IPS-15b (cell line): Measurements from ENCODE around the gene GRM8.
"Not testable (repeated sequence)": the region's sequence is repeated elsewhere in the genome, so short reads cannot be mapped to it uniquely, and the experiment has no call there.

ENCODE experiments used
- H3K27me3 ChIP-seq: one replicate; pipeline ENCODE4 v1.6.1; 2013; ENCODE audit warnings: low read length; ENCODE audit not compliant: control insufficient read depth, insufficient read depth
- H3K36me3 ChIP-seq: one replicate; pipeline ENCODE4 v1.6.1; 2013; ENCODE audit warnings: low read length; ENCODE audit not compliant: control insufficient read depth, insufficient read depth
- H3K4me1 ChIP-seq: one replicate; pipeline ENCODE4 v1.6.1; 2013; ENCODE audit warnings: mild to moderate bottlenecking, low read length; ENCODE audit not compliant: control insufficient read depth, insufficient read depth
- H3K4me3 ChIP-seq: one replicate; pipeline ENCODE4 v1.5.1; 2013; ENCODE audit warnings: low read depth, low read length
- H3K9ac ChIP-seq: one replicate; pipeline ENCODE4 v1.6.1; 2013; ENCODE audit warnings: low read depth, mild to moderate bottlenecking, low read length
- H3K9me3 ChIP-seq: one replicate; pipeline ENCODE4 v1.6.1; 2013; ENCODE audit warnings: mild to moderate bottlenecking, low read length; ENCODE audit not compliant: control insufficient read depth, insufficient read depth

GRM8 gene

DNA sequence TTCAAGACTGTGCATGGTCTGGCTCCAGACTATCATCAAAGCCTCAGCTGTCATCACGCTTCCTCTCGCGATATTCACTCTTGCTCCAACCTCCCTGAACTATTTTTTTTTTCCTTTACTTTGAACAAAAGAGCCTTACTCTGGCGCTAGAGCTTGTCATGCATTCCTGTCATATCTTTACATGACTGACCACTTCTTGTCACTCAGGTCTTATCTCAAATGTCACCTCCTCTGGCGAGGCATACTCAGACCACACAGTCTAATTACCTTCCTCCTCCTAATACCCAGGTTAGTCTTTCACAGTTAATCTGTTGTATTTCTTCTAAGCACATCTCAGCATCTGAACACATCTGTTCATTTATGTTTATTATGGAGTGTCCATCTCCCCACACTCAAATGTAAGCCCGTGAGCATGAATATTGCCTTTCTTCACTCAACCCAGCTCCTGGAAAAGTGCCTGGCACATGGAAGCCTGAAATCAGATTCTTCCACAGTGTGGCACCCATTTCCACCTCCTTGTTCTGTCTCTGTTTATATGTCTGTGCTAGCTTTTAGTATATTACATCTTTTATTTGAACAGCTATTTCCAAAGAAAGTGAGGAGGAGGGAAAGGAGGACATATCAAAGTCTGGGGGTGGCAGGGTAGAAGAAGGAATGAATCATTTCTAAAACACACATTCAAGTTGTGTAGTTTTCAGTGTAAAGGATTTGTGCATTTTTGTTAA, 351.5 kb downstream of the GRM8 start:
- not testable (repeated sequence) for H3K9ac ChIP-seq, H3K9me3 ChIP-seq, H3K4me1 ChIP-seq, H3K27me3 ChIP-seq, H3K4me3 ChIP-seq, H3K36me3 ChIP-seq

DNA sequence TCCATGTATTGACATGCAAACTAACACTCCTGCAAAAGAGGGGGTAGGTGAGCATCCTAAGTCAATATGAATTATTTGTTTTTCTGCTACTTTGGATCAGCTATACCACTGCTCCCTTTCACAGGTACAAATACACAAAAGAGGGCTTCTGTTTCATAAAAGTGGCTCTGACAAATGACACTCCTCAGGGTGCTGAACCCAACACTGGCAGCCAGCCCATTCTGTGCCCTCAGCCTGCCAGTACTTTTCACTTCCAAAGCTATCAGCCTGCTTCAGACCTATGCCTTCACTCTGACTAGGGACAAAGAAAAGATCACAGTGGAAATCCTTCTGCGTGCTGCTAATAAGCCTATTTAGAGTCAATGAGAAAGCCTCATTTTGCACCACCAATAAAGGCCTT, 364.8 kb downstream of the GRM8 start:
- not testable (repeated sequence) for H3K36me3 ChIP-seq

DNA sequence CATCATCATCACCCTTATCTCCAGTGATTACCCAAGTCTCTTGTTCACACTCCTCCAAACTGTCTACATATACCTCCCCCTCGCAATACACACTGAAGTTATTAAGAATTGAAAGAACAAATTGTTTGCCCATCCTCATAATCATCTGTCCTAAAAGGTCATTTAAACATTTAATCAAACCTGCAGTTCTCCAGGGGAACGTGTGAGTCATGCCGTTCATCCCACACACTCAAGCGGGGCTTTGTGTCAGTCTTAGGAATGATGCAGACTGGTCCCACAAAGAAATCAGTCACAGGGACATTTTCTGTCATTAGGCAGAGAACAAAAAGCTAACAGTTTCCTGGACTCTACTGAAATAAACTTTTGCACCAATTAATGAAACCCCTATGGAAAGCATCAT, 365.2 kb downstream of the GRM8 start:
- not testable (repeated sequence) for H3K9ac ChIP-seq, H3K4me1 ChIP-seq, H3K27me3 ChIP-seq, H3K9me3 ChIP-seq, H3K36me3 ChIP-seq, H3K4me3 ChIP-seq

More for the DNA sequence above, 364.8 kb downstream of the GRM8 start:
- not testable (repeated sequence) for H3K9me3 ChIP-seq, H3K9ac ChIP-seq, H3K4me1 ChIP-seq, H3K4me3 ChIP-seq, H3K27me3 ChIP-seq

GRCh38 chr7:126882730-126883129, 370.0 kb downstream of the GRM8 start:
- not testable (repeated sequence) for H3K36me3 ChIP-seq, H3K4me1 ChIP-seq, H3K9me3 ChIP-seq, H3K27me3 ChIP-seq, H3K9ac ChIP-seq, H3K4me3 ChIP-seq

DNA sequence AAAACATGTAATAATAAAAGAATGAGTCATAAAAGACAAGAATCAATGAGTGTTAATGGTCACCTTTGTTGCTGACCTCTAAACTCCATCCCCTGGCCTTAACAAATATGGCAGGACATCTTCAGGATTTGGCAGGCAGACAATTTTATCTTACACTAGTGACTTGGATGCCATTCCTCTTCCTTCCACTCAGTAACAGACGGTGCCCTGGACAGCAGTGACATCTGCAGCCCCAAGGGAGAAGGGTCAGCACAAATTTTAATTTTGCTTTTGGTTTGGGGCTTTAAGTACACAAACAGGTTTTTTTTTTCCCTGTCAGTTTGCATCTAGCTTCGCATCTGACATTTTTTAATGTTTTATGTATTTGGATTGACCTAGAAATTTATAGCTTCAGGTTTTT, 370.8 kb downstream of the GRM8 start:
- H3K9me3 ChIP-seq, H3K9ac ChIP-seq, H3K27me3 ChIP-seq, H3K4me3 ChIP-seq, H3K36me3 ChIP-seq, H3K4me1 ChIP-seq: not testable (repeated sequence)

DNA sequence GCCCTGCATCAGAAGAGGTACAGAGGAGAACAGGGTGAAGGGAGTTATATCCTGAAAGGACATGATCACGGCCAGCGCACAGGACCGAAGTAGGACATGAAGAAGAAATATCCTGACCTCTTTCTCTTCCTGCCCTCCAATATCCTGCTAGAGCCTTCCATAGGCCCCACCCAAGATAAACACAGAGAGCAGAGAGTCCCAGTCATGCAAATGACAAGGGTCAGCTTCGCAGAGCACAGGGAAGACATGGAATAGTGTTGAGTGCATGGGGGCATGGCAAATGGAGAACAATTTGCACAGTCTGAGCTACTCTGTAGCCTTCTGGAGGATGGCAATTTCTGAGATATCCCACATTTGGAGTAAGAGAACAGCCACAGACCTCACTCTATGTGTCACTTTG, 371.4 kb downstream of the GRM8 start:
- no peaks in the 10 kb centered on the region for H3K9me3 ChIP-seq
- H3K36me3 ChIP-seq = no peaks in the 10 kb centered on the region
- H3K4me3 ChIP-seq = no peak overlapping the region
- no peaks in the 10 kb centered on the region for H3K27me3 ChIP-seq
- H3K4me1 ChIP-seq = peaks cover 5% of the 10 kb centered on the region
- H3K9ac ChIP-seq = no peak overlapping the region

DNA sequence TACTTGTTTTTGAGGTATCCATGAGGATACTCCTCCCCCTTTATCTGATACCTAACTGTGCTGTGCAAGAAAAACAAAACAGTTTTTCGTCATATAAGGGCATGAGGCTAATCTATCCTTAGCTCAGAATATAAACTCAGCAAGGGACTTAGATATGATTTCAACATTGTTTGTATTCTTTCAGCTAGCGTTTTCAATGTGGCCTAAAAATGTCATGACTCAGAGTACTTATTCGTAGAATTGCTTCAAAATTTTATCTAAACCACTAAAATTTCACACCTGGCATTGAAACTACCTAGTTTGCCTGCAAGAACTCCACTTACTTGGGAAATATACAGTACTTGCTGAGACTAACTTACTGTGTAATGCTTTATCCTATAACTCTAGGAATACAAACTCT, 376.2 kb downstream of the GRM8 start:
- H3K27me3 ChIP-seq, H3K4me3 ChIP-seq: not testable (repeated sequence)

DNA sequence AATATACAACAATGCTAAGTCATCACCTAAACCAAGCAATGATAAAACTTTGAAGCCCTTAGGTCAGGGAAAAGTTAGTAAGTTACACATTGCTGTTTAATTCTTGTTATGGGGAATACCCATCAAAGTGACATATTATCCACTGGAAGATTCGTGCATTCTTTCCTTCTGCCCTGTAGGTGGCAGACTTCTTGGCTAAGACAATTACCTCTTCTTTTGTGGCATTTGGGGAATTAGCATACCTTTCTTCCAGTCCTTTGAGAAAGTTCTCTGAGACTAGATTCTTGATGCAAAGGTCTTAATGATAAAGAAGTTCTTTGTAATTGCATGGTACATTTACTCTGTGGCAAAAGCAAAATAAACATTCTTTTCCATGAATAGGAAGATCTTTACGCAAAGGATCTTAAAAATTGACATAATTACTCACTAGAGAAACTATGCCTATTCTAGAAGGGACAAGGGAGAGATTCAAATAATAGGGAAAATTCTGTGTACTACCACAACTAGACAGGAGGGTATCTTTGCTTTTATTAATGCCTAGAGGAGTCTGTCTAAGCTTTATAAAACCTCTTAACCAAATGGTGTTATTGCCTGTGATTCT, 395.9 kb downstream of the GRM8 start:
- no peaks in the 10 kb centered on the region for H3K9me3 ChIP-seq
- H3K4me3 ChIP-seq = no peak overlapping the region
- H3K36me3 ChIP-seq = no peaks in the 10 kb centered on the region
- no peak overlapping the region for H3K9ac ChIP-seq
- H3K4me1 ChIP-seq = peaks cover 5% of the 10 kb centered on the region
- H3K27me3 ChIP-seq = no peaks in the 10 kb centered on the region

More for the DNA sequence above, 376.2 kb downstream of the GRM8 start:
- H3K4me1 ChIP-seq, H3K9ac ChIP-seq, H3K36me3 ChIP-seq, H3K9me3 ChIP-seq: not testable (repeated sequence)

- no peaks in the 10 kb centered on the region for H3K9me3 ChIP-seq
- no peaks in the 10 kb centered on the region for H3K27me3 ChIP-seq
- H3K4me1 ChIP-seq = no peaks in the 10 kb centered on the region
- no peaks in the 10 kb centered on the region for H3K36me3 ChIP-seq
- H3K9ac ChIP-seq = no peak overlapping the region
- no peak overlapping the region for H3K4me3 ChIP-seq
These were observed 407.4 kb downstream of the GRM8 start for GRCh38 chr7:126845331-126845730.

DNA sequence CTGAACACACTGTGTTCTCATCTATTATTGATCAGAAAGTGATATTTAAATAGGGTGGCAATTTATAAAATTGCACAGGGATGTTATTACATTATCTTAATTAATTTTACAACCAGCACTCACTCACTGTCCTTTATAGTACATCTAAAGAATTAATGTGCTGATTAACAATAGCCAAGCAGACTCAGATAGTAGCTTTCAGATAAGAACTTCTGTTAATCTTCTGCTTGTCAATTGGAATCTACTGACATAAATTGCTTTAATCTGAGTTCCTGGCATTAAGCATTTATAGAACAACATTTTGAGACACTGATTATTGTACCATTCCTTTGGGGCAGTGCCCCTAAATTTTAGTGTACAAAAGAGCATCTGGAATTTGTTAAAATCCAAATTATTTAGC, 408.9 kb downstream of the GRM8 start:
- H3K4me1 ChIP-seq = no peaks in the 10 kb centered on the region
- H3K36me3 ChIP-seq = no peaks in the 10 kb centered on the region
- H3K27me3 ChIP-seq = no peaks in the 10 kb centered on the region
- no peaks in the 10 kb centered on the region for H3K9me3 ChIP-seq
- H3K9ac ChIP-seq = no peak overlapping the region
- H3K4me3 ChIP-seq = no peak overlapping the region

DNA sequence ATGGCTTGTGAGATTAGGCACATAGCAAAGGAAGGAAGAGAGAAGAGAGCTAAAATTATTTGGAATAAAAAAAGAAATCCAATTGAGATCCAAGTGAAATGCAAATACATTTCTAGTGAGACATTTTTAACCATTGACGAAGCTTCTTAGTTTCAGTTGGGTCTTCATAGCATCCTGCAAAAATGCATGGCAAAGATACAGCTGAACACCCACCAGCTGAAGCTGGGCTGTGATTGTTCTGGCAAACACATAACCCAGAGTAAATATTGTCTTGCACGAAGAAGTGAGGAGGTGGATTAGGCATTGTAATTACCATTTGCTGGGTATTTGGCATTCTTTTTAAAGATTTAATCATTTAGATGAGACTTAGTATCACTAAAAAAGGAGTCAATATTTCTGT, 409.4 kb downstream of the GRM8 start:
- no peak overlapping the region for H3K4me3 ChIP-seq
- H3K36me3 ChIP-seq = no peaks in the 10 kb centered on the region
- H3K27me3 ChIP-seq = no peaks in the 10 kb centered on the region
- H3K4me1 ChIP-seq = no peaks in the 10 kb centered on the region
- H3K9ac ChIP-seq = no peak overlapping the region
- H3K9me3 ChIP-seq = no peaks in the 10 kb centered on the region

- no peaks in the 10 kb centered on the region for H3K9me3 ChIP-seq
- H3K27me3 ChIP-seq = no peaks in the 10 kb centered on the region
- H3K9ac ChIP-seq = no peak overlapping the region
- no peak overlapping the region for H3K4me3 ChIP-seq
- no peaks in the 10 kb centered on the region for H3K4me1 ChIP-seq
- no peaks in the 10 kb centered on the region for H3K36me3 ChIP-seq
These were observed 410.3 kb downstream of the GRM8 start for GRCh38 chr7:126842451-126842850.
